OCI-LY7 (cell line): ENCODE data around the gene PEX11B.

Experiments used
- CTCF ChIP-seq: fragments of 200-600 bp; sonication (generic); conservative IDR thresholded peaks from 2 replicates; pipeline ENCODE4 v1.5.1; 2014; ENCODE audit warnings: mild to moderate bottlenecking, antibody characterized with exemption, low read length, moderate library complexity, mixed read lengths
- EZH2phosphoT487 ChIP-seq: fragments of 200-600 bp; sonication (generic); IDR thresholded peaks from 2 replicates; pipeline ENCODE4 v1.6.1; 2018; ENCODE audit warnings: low read depth, borderline replicate concordance, mild to moderate bottlenecking, mixed run types, antibody characterized with exemption, low read length, moderate library complexity, mixed read lengths

DNA sequence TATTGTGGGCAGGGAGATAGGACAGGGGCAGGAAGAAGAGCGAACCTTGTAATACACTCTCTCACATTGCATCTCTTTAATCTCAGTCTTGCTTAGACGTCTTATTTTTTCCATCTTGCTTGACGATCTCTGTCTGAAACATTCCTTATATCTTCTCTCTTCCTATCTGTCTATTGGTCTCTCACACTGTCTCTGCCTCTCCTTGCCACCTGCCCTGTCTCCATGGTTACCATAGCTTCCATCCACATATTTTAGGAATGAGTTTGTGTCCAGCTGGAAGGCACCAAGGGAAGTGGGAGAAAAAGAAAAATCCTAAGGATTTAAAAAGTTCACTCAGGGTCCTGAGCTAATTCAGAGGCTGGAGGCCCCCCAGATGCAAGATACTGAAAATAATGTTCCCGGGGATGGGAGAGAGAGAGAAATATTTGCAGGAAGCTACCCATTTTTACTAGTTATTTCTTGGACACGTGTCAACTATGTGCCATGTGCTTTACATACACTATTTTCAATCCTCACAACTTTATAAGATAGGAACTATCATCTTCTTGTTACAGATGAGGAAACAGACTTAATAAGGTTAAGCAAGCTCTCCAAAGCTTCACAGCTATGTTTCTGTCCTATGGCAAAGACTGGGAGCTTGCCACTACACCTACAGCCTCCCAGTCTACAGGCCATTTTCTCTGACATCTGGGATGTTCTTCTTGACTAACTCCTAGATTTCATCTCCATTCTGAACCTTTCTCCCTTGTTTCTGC lies 44.9 kb upstream of the PEX11B start:
- no peak for TF ChIP-seq CTCF
- TF ChIP-seq EZH2phosphoT487, result no peak
